Loucy (cell line): ENCODE data around the gene AGBL4.

Experiments used
- EZH2phosphoT487 ChIP-seq: fragments of 200-600 bp; IDR thresholded peaks from 2 replicates; pipeline ENCODE4 v1.6.1; 2018; ENCODE audit warnings: antibody characterized with exemption, mild to moderate bottlenecking, moderate library complexity, borderline replicate concordance
- TF ChIP-seq, protein P1 (sequence below): fragments of 200-600 bp; sonication (generic); conservative IDR thresholded peaks from 2 replicates; pipeline ENCODE4 v1.5.1; 2014; ENCODE audit warnings: mild to moderate bottlenecking, antibody characterized with exemption, low read length

DNA sequence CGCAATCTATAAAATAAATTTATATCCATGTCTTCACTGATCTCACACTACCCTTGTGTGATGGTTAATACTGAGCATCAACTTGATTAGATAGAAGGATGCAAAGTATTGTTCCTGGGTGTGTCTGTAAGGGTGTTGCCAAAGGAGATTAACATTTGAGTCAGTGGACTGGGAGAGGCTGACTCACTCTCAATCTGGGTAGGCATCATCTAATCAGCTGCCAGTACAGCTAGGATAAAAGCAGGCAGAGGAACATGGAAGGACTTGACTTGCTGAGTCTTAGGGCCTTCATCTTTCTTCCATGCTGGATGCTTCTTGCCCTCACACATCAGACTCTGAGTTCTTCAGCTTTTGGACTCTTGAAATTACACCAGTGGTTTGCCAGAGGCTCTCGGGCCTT, 615.4 kb downstream of the AGBL4 start:
- TF ChIP-seq, protein P1, sequence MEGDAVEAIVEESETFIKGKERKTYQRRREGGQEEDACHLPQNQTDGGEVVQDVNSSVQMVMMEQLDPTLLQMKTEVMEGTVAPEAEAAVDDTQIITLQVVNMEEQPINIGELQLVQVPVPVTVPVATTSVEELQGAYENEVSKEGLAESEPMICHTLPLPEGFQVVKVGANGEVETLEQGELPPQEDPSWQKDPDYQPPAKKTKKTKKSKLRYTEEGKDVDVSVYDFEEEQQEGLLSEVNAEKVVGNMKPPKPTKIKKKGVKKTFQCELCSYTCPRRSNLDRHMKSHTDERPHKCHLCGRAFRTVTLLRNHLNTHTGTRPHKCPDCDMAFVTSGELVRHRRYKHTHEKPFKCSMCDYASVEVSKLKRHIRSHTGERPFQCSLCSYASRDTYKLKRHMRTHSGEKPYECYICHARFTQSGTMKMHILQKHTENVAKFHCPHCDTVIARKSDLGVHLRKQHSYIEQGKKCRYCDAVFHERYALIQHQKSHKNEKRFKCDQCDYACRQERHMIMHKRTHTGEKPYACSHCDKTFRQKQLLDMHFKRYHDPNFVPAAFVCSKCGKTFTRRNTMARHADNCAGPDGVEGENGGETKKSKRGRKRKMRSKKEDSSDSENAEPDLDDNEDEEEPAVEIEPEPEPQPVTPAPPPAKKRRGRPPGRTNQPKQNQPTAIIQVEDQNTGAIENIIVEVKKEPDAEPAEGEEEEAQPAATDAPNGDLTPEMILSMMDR, result no peak
- TF ChIP-seq EZH2phosphoT487, result no peak
